Activated T-cell treated with anti-CD3 and anti-CD28 coated beads for 1 hour (primary cell): ENCODE results near the gene CHRNA3.
"Not testable (repeated sequence)": the region's sequence is repeated elsewhere in the genome, so short reads cannot be mapped to it uniquely, and the experiment has no call there.

Experiments
- DNase-seq: peaks from one replicate; pipeline ENCODE4 v3.0.0-alpha.2; 2020; ENCODE audit warnings: low read depth

The CHRNA3 gene

DNA sequence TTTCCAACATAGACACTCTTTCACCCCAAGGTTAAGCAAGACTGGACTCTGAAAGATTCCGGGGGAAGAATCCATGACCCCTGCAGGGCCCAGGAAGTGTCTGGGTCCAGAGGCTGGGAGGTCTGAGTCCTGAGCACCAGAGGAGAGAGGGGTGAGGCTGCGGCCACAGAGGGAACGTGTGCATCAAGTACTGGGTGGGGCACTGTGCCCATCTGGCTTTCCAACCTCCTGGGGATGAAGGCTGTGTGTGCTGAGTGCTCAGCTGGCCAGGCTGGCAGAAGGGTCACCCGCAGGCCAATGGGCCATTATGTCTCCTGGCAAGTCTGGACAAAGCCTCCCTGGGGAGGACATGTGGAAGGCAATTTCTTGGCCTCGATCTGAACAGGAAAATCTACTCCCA lies 3.3 kb downstream of the CHRNA3 start:
- no peak for DNase-seq

DNA sequence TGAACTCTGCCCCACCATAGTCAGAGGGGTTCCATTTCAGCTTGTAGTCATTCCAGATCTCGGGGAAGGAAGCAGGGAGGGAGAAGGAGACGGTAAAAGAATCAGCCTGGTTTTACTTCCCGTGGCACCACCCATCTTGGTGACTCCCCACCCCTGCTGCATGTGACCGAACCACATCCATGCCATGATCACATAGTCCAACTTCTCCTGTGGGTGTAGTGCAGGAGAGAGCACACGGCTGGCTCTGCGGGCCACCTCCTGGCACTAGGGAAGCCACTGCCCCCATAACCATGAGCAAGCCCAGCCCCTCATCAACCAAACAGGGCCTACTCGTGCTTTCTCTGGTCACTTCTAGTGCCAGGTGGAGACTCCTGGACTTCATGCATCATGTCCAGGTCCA lies 3.7 kb downstream of the CHRNA3 start:
- DNase-seq, result no peak

DNA sequence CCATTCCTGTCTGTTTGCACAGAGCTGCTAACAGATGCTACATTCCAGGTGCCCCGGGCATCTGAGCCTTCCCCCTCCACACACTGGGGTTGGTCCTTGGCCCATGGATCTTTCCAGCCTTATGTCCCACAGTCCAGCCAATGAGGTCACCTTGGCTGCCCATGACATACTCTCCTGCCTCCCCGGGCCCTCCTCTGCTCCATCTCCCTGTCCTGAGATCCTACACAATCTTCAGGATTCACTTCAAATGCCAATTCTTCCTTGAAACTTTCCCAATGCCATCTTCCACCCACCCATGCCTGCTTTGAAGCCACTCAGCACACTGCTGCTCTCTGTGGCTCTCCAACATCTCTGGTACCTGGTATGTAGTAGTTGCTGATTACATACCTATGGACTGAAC lies 4.3 kb downstream of the CHRNA3 start:
- no peak for DNase-seq

DNA sequence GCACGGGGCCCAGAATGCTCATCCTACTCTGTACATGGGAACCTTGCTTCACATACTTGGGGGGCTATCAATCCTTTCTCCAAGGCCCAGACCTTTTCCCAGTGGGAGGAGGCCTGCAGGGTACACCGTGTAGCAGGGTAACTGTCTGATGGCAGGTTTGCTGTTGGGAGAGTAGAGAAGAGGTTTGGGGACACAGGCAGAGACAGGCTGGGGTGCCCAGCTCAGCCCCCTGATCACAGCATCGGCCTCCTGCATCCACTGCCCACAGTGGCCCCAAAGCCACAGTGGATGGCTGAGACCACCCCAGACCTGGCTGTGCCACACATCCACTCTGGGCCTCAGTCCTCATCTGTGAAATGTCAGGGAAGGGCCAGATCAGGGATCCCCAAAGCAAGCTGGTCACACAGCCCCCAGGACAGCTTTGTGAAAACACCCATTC lies 5.6 kb downstream of the CHRNA3 start:
- no peak for DNase-seq

DNA sequence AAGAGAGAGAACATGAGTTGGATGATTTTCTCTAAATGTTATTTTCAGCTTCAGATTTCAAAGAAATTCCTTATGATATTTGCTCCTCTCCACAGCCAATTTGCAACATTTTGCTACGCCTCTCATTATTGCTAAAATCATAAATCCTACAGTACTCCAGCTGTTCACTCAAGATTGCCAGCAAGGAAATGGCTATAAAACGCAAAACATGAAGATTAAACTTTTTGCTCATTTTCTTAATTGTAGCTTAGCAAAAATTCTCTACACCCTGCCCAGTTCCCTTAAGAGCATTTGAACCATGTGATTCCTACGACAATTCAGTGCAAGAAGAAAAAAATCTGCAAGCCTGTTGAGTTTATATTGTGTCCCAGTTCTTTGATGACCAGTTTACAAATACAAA lies 6.8 kb downstream of the CHRNA3 start:
- DNase-seq, result no peak

DNA sequence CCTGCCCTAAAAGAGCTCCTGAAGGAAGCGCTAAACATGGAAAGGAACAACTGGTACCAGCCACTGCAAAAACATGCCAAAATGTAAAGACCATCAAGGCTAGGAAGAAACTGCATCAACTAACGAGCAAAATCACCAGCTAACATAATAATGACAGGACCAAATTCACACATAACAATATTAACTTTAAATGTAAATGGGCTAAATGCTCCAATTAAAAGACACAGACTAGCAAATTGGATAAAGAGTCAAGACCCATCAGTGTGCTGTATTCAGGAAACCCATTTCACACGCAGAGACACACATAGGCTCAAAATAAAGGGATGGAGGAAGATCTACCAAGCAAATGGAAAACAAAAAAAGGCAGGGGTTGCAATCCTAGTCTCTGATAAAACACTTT lies 11.2 kb downstream of the CHRNA3 start:
- DNase-seq, result not testable (repeated sequence)

DNA sequence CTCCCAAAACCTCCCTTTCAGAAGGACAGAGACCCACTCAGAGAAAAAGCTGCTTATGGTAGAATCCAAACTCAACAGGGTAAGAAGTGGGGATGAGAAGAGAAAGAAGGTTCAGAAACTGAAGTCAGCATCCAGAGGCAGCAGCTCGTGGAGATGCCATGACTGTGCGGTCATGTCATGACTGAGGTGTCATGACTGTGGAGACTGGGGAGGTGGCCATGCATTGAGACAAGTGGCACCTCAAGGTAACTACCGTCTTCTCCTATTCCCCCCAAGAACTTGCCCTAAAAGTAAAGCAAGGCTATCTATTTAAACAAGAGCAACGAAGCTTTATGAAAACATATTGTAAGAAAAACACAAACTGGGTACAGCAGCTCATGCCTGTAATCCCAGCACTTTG lies 15.1 kb downstream of the CHRNA3 start:
- DNase-seq, result no peak

DNA sequence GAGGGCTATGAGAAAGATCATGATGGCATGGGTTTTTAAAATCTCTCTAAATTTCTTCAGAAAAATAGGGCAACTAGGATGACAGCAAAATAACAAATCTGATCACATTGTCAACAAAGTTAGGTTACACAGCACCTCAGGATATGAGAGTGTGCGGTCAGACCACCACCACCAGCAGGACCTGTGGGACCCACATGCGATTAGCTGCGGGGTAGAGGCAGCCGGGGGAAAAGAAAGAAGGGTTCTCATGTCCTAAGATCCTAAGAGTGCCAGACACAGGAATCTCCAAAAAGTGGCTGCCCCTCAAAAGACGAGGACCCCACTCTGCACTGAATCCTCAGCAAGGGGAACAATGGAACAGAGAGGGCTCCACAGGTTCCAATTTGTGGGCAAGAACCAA lies 15.6 kb downstream of the CHRNA3 start:
- no peak for DNase-seq

DNA sequence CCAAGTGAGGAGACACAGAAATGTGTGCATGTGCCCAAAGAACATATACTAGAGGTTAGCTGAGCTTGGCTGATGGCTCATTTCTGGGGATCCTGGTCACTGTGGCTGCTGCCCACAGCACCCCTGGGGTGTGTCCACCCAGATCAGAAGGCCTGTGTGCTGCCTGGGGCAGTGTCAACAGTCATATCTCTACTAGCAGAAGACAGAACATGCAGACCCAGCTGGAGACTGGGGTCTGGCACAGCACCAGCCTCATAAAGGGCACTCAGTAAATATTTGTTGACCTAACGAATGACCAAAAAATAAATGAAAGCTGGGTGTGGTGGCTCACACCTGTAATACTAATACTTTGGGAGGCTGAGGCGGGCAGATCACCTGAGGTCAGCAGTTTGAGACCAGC lies 16.4 kb downstream of the CHRNA3 start:
- no peak for DNase-seq

DNA sequence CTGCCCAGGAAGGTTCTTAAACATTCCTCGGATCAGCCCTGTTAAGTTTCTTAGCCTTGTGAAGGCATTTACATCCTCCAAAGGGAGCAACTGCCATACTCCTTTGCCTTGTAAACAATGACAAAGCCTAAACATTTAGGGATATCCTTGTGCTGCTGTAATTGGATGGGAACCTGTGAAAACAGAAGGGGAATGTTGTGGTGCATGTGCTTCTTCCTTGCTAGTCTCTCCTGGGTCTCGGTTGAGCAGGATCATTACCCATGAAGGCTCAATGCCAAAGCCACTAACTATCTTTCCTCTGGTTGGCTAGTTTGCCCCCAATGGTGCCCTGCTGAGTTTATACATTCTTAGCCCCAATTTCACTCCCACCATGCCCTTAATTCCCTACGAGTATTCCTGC lies 17.3 kb downstream of the CHRNA3 start:
- DNase-seq, result no peak

DNA sequence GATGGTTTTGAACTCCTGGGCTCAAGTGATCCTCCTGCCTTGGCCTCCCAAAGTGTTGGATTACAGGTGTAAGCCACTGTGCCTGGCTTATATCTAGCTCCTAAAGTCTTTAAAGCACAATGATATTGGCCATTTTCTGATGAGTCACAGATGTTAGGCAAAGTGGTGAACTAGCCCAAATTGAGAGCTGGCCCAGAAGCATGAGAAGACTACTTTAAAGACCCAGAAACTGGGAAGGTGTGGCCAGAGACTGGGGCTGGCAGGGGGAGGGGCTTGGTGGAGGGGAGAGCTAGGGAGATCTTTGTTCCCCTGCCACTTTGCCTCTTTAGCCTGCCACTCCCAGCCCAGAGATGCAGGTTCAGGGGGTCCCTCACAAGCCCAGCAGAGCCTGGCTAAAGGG lies 21.6 kb downstream of the CHRNA3 start:
- no peak for DNase-seq

DNA sequence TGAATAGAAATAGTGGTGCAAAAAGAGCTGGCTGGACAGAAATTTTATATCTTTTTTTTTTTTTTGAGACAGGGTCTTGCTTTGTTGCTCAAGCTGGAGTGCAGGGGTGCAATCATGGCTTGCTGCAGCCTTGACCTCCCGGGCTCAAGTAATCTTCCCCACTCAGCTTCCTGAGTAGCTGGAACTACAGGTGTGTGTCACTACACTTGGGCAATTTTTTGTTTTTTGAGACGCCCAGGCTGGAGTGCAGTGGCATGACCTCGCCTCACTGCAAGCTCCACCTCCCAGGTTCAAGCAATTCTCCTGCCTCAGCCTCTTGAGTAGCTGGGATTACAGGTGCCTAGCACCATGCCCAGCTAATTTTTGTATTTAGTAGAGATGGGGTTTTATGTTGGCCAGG lies 22.4 kb downstream of the CHRNA3 start:
- no peak for DNase-seq

DNA sequence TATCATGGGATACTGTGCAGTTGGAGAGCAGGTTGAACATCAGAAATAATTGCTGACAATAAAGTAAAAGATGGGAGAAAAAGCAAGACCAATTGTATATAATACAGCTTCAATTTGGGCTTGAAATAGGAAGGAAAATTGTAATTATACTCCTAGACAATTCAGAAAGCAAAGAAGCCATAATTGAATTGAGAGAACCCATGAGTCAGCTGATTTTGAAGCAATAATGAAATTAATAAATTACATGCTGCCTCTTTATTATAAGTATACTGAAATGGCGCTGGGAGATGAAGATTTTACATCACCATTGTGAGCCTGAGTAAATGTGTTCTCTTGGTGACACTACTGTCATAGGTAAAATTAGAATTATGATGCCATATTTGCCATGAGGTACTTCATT lies 23.2 kb downstream of the CHRNA3 start:
- no peak for DNase-seq

DNA sequence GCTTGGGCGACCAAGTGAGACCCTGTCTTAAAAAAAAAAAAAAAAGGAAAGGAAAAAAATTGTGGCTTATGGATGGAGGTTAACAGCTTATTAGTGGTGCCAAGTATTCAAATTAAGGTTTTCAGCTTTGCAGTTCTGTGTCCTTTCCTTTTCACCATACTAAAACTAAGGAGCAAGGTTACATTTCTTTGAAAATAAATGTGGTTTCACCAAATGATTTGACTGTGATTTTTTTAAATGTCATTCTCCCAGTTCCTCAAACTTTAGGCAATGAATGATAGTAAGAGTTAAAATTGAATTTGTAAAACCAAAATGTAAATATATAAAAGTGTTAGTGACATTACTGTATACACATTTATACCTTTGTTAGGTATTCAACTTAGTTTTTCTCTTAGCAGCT lies 45.9 kb downstream of the CHRNA3 start:
- no peak for DNase-seq

DNA sequence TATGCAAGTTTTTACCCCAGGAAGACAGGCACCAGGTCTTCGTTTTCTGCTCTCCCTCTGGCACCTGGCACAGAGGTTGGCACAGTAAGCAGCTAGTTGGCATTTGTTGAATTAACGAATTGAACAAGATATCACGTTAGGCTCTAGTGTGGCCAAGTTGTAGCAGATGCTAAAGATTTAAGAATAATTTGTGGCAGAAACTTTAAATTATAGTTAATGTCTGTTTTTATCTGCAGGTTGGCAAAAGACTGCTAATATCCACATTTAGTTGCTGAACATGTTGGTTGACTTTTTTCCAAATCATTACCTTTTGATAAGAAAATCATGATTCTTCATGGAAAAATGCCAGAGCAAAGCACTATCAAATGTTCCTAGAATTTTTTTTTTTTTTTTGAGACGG lies 47.4 kb downstream of the CHRNA3 start:
- DNase-seq, result no peak

DNA sequence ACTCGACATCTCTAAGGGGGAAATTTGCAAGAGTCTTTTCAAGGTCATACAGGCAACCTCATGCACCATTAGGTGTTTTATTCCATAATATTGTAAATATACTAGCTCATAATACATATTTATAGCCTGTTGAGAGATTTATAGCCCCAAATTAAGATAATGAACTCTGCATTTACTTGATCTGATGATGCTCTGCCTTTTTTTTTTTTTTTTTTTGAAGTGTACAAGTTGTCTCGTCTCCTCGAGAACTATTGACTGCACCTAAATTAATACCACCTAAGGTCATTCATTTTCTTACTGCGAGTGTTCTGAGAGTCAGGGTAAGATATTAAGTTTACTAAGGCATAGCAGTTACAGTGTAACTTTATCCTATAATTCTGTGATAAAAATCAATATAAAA lies 49.4 kb downstream of the CHRNA3 start:
- no peak for DNase-seq

DNA sequence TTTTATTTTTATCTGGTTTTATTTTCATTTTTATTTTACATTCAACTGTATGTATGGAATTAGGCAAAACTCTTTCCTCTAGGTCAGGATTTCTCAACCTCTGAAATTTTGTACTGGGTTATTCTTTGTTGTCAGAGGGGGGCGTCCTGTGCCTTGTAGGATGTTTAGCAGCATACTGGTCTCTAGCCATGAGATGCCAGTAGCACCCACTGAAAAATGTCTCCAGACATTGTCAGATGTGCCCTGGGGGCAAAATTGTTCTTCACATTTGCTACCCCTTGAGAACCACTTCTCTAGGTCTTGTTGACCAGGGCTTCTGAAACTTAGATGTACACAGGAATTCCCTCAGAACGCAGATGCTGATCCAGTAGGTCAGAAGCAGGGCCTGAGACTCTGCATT lies 50.1 kb downstream of the CHRNA3 start:
- DNase-seq, result no peak

DNA sequence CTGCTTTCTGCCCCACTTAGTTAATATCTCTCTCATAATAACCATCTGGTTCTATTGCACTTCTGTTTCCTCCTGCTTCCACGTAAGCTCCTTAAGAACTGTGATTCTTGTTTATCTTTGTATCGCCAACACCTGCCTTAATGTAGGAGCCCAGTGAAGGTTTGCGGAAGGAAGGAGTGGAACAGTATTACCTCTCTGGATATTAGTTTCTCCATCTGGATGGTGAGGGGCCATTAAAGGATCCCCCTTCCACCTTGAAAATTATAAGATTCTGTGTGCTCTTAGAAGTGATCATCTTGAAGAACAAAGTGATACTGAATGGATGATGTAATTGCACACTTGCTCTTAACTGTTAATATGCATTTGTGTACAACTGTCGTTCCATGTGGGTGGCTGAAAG lies 53.3 kb downstream of the CHRNA3 start:
- no peak for DNase-seq

DNA sequence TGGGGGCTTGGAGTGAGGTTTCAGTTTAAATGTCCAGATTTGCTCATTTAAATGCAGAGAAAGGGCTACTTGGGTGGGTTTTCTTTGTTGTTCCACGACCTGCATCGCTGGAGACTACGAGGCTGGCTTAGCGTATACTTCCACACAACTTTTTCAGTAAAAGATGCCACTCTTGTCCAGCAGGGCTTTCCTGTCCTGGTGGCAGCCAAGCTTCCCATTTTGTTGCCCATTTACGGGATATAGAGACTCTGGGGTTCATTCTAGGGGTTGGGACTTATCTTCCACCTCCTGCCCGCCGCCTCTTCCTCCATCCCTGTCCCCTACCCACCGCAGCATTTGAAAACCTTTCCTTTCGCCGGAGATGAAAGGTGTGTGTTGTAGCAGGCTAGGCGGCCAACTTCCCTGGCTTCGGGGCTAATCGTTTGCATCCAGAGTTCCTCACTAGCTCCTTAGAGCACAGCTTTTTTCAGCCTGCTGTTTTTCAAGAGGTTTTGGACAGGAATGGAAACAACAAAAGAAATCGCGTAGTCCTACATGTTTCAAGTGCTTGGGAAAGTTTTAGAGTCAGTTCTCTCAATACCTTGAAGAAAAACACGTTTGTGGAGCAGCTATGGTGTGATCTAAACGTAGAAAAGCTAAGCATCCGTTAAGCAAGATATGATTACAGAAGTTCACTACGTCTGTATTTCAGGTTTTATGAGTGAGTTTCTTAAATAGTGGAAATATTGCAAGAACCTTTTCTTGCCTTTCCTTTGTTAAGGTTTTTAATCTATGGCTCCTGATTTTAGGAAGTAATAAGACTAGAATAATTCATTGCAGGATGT lies 54.6 kb downstream of the CHRNA3 start:
- DNase-seq, result no peak

DNA sequence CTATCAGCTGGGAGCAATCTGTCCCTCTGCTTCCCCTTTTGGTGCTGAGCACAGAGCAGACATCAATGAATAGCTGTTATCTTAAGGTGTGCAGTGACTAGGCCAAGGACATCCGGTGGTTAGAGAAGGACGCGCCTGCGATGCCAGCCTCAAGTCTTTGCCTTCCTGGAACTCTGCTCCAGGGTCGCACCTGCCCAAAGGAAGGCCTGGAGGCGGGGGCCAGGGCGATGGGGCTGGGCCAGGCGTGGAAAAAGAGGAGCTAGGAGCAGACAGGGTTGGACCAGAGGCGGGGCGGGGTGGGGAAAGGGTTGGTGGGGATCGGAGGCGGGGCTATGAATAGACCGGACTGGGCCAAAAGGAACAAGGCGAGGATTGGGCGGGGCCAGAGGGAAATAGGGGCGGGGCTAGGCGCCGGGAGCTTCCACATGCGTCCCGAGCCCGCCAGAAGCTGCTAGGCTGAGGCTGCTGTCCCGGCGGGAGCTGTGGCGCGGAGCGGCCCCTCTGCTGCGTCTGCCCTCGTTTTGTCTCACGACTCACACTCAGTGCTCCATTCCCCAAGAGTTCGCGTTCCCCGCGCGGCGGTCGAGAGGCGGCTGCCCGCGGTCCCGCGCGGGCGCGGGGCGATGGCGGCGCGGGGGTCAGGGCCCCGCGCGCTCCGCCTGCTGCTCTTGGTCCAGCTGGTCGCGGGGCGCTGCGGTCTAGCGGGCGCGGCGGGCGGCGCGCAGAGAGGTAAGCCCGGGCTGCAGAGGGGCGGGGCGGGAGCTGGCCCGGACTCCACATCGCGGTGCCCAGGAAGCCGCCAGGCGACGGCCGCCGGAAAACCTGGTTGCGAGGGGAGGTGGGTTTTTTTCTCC lies 55.5 kb downstream of the CHRNA3 start, which contains the start of gene CHRNA5:
TSS of gene CHRNA5 (plus strand) at position 424 of the 854 bp plus-strand sequence. CDS start at position 624, 200 bp downstream.
- peak; percentile 55 for DNase-seq

DNA sequence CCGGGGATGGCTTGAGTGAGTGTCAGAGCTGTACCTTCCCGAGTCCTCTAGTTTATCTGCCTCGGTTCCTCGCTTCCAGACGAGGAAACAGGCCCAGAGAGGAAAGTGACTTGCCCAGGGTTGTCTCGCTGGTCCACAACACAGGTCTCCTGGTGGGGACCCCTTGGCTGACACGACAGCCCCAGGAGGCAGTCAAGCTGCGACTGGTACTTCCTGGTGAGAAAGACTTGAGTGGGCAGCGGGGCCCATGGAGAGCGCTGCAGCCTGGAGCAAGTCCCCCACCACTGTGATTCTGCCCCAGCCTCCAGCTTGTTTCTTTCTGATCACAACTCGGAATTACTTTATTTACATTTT lies 56.1 kb downstream of the CHRNA3 start:
- DNase-seq, result no peak

DNA sequence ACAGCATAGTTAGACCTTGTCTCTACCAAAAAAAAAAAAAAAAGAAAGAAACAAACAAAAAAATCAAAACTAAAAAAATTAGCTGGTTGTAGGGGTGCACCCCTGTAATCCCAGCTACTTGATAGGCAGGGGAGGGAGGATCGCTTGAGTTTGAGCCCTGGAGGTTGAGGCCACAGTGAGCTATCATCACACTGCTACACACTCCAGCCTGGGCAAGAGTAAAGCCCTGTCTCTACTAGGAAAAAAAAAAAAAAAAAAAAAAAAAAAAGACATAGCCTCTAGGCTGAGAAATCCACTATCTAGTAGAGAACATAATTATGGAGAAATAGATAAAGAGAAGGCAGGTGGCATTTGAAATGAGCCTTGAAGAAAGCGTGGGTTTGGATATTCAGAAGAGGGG lies 57.7 kb downstream of the CHRNA3 start:
- no peak for DNase-seq

DNA sequence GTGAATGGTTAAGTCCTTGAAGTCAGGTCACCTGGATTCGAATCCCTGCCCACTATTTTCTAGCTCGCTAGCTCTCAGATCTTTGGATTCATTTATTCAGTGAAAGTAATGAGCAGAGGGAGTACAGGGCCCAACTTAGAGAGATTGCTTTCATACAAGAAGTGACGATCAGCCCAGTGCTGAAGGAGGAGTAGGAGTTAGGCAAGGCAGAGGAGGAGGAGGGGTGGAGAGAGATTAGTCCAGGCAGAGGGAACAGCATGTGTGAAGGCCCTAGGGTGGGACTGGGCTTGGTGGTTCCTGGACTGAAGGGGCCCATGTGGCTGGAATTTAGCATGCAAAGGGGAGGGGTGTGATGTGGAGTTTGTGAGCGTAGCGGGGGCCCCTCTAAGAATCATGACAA lies 59.3 kb downstream of the CHRNA3 start:
- no peak for DNase-seq
